GM19372 (cell line): ENCODE measurements around the gene PTPRN2.

Experiments used
- ATAC-seq: cut with Tn5 transposase; IDR thresholded peaks from one replicate; pipeline ENCODE4 v1.9.1; 2021; ENCODE audit warnings: mild to moderate bottlenecking, low read depth, moderate library complexity; ENCODE audit not compliant: unreplicated experiment

The PTPRN2 gene

GRCh38 chr7:158252837-158253669 lies 334.6 kb downstream of the PTPRN2 start:
- no peak for ATAC-seq

GRCh38 chr7:158252081-158252836 lies 335.4 kb downstream of the PTPRN2 start:
- ATAC-seq, result no peak

GRCh38 chr7:158251061-158251965 lies 336.3 kb downstream of the PTPRN2 start:
- no peak for ATAC-seq

GRCh38 chr7:158249692-158250091 lies 337.9 kb downstream of the PTPRN2 start:
- ATAC-seq, result no peak

GRCh38 chr7:158248816-158249215 lies 338.8 kb downstream of the PTPRN2 start:
- no peak for ATAC-seq

GRCh38 chr7:158247758-158248487 lies 339.7 kb downstream of the PTPRN2 start:
- no peak for ATAC-seq

- no peak for ATAC-seq
These were observed 340.5 kb downstream of the PTPRN2 start for GRCh38 chr7:158246960-158247673.

- no peak for ATAC-seq
These were observed 341.2 kb downstream of the PTPRN2 start for GRCh38 chr7:158246272-158246959.

GRCh38 chr7:158245724-158246041 lies 341.9 kb downstream of the PTPRN2 start:
- ATAC-seq, result no peak

GRCh38 chr7:158244873-158245723 lies 342.5 kb downstream of the PTPRN2 start:
- ATAC-seq, result no peak

GRCh38 chr7:158244430-158244829 lies 343.2 kb downstream of the PTPRN2 start:
- ATAC-seq, result no peak

- no peak for ATAC-seq
These were observed 345.7 kb downstream of the PTPRN2 start for GRCh38 chr7:158241919-158242318.

- ATAC-seq, result no peak
These were observed 346.8 kb downstream of the PTPRN2 start for GRCh38 chr7:158240801-158241200.

- ATAC-seq, result no peak
These were observed 348.2 kb downstream of the PTPRN2 start for GRCh38 chr7:158239290-158239981.

GRCh38 chr7:158238616-158239289 lies 348.9 kb downstream of the PTPRN2 start:
- ATAC-seq, result no peak

- ATAC-seq, result no peak
These were observed 349.8 kb downstream of the PTPRN2 start for GRCh38 chr7:158237672-158238335.
